B cell (primary cell): ENCODE results near the gene RHOBTB1.

Experiments
- EZH2 ChIP-seq: IDR thresholded peaks from 2 replicates; pipeline ENCODE4 v1.6.1; 2012; ENCODE audit warnings: borderline replicate concordance, low read depth, mild to moderate bottlenecking, moderate library complexity, low read length; ENCODE audit not compliant: insufficient read depth, poor library complexity, severe bottlenecking
- TF ChIP-seq, protein P1 (sequence below): fragments of 200-600 bp; IDR thresholded peaks from one replicate; pipeline ENCODE4 v1.8.0; 2022; ENCODE audit warnings: antibody characterized with exemption, mild to moderate bottlenecking

DNA sequence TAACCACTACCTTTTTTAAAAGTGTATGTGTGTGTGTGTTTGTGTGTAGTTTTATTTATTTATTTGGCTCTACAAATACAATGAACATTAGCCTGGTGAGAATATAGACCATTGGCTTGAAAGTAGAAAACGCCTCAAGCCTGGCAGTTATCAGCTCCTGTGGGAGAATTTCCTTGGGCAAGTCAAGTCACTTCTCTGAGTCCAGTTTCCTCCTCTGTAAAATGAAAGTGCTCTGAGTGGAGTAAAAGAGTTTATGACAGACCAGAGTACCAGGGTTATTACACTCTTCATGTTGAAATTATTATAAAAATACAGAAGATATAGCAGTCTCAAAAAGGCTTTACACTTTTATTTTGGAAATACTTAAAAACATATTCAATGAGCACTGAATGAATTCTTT lies 10.1 kb upstream of the RHOBTB1 start:
- TF ChIP-seq, protein P1, sequence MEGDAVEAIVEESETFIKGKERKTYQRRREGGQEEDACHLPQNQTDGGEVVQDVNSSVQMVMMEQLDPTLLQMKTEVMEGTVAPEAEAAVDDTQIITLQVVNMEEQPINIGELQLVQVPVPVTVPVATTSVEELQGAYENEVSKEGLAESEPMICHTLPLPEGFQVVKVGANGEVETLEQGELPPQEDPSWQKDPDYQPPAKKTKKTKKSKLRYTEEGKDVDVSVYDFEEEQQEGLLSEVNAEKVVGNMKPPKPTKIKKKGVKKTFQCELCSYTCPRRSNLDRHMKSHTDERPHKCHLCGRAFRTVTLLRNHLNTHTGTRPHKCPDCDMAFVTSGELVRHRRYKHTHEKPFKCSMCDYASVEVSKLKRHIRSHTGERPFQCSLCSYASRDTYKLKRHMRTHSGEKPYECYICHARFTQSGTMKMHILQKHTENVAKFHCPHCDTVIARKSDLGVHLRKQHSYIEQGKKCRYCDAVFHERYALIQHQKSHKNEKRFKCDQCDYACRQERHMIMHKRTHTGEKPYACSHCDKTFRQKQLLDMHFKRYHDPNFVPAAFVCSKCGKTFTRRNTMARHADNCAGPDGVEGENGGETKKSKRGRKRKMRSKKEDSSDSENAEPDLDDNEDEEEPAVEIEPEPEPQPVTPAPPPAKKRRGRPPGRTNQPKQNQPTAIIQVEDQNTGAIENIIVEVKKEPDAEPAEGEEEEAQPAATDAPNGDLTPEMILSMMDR: no peak
- no peak for TF ChIP-seq EZH2
